GM19193 (cell line): ENCODE data around the gene STK24.

Source experiments
- POLR2A ChIP-seq: IDR thresholded peaks from 4 replicates; pipeline ENCODE4 v1.6.1; 2011; ENCODE audit not compliant: insufficient read depth, insufficient read length; ENCODE audit errors: extremely low read depth

The STK24 gene

DNA sequence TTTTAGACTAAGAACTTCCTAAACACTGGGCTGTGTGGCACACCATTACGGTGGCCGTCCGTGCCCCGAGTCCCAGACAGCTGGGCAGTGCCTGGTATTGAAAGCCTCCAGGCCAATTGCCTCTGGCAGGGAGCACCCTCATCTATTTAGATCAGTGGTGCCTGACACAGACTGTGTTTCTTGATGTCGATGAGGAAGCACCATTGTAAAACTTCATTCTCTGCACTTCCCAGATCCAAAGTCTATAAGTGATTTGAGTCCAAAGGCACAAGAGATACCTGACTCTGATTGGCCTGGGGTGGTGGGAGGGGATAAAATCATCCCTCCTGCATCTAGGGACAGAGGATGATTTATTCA, 8.5 kb upstream of the STK24 start:
- no peak for TF ChIP-seq POLR2A

DNA sequence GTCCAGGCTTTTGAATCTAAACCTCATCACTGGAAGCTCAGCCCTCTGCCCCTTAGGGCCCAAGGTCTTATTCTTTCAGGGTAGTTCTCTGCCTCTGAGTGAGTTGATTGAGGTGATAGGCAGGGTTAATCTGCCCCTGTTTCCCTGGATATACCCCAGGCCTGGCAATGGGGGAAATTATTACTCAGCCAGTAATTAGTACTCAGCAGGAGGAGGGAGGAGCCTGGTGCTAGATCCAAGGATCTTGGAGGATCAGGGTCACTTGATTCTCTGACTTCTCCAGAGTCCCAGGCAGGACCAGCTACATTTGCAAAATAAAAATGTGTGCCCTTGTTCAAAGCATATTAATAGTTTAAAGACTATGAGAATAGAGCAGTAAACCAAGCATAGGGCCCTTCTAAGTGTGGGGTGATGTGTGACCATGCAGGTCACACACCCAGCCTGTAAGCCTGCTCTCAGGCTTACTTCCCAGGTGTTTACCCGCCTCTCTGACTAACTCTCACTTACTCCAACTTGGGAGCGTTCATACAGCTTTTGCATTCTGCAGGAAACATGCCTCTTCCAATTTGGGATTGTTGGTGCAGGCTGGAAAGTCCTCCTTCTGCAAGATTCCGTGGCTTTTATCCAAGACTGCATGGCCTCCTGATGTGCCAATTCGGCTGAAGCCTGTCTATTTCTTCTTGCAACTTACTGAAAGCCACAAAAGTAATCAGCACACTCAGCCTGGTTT, 7.9 kb upstream of the STK24 start:
- TF ChIP-seq POLR2A: no peak

DNA sequence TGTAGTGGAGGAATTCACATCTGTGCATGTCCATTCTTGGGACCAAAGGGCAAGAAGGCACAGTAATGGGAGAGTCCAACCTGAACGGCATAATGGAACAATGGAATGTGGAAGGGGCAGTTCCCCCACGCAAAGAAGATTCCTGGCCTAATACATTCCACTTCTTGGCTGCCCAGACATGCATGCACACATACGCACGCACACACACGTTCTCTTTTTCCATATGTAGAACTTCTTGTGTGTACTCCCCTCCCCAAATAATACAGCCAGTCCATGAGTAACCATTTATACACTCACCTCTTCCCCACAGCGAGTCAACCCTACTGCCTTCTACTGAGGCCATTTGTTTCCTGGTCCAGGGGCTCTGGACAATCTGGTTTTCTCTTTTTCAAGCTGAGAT, 6.0 kb upstream of the STK24 start:
- TF ChIP-seq POLR2A: no peak

DNA sequence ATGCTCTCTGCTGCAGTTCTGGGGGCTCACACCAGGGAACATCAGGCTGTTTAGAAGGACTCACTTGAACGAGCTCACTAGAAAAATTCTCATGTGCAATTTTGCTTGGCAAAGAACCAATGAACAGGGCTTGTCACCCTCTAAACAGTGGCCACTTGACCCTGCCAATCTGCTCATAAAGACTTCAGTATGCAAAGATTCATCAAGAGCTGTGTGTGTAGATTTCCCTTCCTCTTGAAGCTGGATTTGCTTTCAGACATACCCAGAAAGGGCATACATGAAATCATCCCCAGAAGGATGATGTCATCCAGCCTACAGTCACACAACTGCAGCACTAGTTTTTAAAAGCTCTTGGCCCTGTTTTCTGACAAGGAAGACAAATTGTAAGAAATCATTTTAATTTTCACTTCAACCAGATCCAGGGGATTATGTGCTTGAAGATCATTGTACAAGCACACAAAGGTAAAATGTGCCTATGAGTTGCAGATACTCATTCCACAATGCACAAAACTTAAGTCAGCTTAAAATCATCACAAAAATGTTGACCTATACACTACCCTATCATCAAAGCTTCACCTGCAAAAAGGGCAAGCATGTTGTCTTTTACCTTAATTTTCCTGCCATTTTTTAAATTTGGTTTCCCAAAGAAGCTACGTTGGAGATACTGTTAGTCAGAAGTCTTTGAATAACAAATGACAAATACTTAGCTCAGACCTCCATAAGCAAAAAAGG, 5.2 kb upstream of the STK24 start:
- TF ChIP-seq POLR2A: no peak

DNA sequence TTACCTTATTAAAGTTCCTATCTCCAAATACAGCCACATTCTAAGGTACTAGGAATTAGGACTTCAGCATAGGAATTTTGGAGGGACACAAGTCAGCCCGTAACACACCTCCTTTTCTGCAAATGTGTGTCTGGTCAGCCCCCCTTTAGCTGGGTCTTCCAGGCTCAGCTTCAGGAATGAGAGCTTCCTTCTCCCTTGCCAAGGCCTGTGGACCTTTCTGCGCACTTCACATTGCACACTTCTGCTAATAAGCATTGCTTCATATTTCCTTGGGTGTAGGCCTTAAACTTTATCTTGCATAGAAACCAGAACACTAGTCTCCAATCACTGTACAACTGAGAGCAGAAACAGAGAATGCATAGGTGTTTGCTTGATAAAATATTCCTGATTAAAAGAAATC, 4.5 kb upstream of the STK24 start:
- TF ChIP-seq POLR2A: no peak

DNA sequence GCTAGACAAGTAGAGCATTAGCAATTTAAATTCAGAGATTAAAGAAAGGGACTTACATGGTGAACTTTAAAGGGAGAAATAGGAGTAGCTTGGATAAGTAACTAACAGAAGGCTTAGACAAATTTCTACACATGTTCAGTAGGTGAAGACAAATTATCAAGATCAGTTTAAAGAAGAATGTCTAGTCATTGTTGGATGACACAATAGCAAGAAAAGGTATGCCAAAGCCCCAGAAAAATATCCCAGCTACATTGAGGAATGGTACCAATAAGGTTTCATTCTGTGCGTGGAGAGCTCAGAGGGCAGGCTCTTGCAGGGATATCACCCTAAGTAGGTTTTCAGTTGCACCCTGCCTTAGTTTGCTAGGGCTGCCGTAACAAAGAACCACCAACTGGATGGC, 3.5 kb upstream of the STK24 start:
- TF ChIP-seq POLR2A: no peak

DNA sequence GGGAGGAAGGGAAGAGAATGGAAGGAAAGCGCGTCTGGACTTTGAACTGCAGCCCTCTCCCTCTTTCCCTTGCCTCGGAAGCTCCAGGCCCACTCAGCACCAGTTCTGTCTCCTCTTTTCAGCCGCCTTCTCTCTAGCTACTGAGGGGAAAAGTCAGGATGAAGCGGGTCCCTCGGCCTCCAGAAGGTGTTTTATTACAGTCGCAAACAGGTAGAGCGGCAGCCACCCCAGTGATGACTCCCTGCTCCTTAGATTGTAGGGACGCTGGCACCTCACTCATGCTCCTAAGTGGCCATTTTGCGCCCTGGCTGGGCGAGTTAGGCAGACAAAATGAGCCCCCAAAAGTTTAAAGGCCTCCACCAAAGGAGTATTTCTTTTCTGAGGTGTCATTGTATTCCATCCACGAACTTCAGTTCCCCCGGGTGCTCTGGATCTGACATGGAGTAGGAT, 954 bp upstream of the STK24 start:
- no peak for TF ChIP-seq POLR2A

DNA sequence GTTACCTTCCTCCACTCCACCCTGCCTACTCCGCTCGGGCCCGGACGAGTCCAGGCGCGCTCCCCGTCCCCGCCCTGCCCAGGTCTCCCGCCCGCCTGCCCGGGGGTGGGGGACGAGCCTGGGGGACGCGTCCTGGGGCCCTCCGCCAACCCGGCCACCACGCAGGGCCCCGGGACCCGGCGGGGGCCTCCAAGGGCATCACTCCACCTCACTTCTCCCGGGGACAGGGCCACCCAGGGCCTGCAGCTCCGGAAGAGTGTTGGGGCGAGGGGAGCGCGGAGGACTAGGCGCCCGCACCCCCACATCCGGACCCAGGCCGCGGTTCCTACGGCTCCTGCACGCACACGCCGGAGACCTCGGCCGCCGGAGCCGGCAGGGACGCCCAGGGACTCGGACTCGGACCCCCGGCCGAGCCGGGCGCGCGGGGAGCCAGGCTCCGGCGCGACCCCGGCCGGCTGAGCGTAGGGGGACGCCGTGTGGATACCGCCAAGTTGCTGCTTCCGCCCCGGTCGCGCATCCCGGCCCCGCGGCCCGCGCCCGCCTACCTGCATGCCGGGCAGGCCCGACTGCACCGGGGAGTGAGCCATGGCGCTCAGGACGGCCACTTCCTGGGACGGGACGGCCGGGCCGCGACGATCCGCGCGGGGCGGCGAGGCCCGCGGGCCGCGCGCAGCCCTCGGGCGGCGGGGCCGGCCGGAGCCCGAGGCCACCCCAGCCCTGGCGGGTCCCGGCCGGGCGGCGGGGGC, 534 bp downstream of the STK24 start:
- TF ChIP-seq POLR2A: peak; percentile 20

DNA sequence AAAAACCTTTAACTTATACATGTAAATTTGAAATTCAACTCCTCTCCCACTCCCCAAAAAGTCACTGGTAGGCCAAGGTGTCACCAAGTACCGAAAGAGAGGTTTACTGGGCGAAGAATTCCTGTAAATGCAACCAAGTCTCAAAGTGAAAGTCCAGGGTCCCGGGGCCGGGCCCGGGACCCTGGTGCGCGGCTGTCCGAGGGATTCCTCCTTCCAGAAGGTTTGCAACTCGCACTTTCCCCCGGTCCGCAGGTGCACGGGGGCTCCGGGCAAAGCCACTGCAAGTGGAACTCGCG, 1.1 kb downstream of the STK24 start:
- TF ChIP-seq POLR2A: no peak

DNA sequence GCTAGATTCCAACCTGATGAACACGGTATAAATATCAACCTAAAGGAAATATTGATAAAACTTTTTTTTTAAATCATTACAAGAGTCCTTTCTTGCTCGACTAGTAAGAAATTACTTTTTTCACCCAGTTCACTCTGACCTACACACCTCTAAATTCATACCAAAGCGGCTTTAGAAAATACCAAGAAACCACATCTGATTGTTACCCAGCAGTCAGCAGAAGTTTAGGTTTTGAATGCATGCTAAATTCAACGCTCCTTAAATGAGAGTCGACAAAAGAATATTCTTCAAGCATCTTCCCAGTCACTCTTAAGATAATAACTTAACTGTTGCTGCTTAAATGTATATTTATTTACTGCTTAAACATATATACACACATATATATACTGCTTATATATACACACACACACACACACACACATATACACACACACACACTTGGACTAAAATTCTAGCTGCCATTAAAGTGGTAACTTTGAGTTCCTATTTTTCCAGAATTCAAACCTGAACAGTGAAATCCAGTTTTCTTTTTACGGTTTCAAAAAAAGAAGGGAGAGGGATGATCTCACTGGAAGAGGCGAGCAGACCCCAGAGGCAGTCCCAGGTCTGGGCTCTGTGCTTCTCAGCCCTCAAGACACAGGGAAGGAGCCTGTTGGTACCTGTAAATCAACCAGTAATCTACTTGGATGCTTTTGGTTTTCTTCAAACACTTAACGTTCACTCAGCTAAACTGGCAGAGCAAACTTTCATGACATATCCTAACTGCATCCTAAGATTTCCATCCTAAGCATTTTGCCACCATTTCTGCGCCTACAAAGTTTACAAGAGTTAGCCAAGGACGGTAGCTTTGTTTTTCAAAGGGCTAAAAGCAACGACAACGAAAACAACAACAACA, 1.7 kb downstream of the STK24 start:
- TF ChIP-seq POLR2A: no peak

DNA sequence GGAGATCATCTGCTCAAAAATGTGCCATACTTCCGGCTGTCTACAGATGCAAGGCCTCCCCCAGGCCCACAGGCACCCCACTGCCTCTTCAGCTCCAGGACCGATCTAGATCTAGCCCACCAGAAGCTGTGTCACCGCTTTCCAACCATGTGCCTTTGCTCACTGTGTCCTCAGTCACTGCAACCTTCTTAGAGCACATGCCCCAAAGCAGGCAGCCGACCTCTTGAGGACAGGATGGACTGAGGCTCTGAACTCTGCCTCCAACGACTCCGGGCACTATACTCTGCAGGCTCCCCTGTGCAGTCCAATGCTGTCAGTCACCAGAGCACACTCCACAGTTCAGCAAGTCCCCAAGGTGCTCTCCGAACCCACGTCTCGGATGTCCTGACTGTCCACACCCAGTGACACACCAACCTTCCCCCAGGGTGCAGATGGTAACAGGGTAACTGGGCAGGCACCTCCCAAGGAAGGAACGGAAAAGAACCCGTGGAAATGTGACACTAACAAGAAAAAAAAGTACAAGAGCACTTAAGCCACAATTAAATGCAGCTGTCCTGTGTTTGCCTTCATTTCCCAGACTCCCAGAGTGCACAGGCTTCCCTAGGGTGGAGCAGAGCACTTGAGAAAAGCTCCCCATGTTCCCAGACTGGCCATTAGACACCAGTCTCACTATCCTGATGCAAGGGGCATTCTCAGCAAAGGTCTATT, 4.8 kb downstream of the STK24 start:
- no peak for TF ChIP-seq POLR2A

DNA sequence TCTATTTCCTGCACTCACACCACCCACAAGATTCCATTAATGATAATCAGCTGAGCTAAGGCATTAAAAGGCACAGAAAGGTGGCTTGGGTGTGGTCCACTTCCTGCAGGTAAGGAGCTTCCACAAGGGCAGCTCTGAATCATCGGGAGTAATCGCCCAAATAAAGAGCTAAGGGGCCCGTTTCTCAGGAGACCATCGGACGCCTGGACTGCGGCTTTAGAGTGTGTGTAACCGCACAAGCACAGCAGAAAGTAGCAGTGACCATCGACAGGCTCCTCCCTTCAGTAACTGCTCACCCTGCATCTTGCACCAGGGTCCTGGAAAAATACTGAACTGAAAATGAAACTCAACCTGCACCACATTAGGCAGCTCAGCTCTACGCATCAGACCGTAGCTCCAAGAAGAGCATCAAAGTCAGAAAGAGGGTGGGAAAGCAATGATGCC, 6.0 kb downstream of the STK24 start:
- TF ChIP-seq POLR2A: no peak

DNA sequence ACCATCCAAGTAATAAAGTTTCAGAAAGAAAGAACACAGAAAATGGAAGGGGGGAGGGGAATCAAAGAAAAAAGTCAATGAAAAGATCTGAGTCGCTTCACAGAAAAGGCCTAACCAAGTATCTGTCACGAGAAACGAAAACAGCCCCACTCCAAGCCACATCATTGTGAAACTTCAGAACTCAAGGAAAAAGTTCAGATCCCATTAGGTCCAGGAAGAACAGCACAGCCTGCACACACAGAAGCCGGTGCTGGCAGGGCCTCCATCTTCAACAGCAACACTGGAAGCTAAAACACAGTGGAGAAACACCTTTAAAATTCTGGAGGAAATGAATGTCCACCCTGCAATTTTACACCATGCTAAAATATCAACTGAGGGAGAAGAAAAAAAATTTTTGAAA, 8.0 kb downstream of the STK24 start:
- TF ChIP-seq POLR2A: no peak

DNA sequence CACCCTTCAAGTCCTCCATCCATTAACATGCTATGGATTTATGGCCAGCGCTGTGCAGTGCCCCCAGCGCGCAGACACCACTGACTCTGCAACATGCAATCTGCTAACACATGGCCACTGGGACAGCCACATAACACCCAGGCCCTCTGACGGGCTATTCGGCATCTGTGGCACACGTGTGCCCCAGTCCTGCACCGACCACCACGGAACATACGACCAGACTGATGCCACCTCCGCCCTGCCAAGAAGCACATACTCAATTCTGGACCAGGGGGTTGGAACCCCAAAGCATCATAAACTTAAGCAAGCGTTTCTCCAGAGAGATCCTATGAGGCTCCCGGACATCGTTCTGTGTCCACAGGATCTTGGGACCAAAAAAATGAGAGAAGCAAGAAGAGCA, 9.8 kb downstream of the STK24 start:
- no peak for TF ChIP-seq POLR2A
